ENCODE results near the gene LRRC27. TPM values are rescaled to one million over a fixed set of nuclear protein-coding genes. Genes with fewer than 3 reads are reported as not detected.

LRRC27 gene
- total and polyA plus RNA-seq, 8 donors = 2.5 to 11.1 (median 4.3) TPM

GRCh38 chr10:132392184-132392800 is 60.3 kb downstream of the LRRC27 start:
- Histone ChIP-seq H3K4me3 (no peak overlapping the region), H3K36me3 (no peaks in the 10 kb centered on the region), H3K9me3 (no peaks in the 10 kb centered on the region), H3K27me3 (no peaks in the 10 kb centered on the region), H3K27ac (no peak overlapping the region), H3K4me1 (peaks cover 10 to 16% (median 10%) of the 10 kb centered on the region in 3 donors)
- DNase-seq (peak in 1 of 6 donors; percentile 6), ATAC-seq (no peak), FAIRE-seq (no peak)
- intact Hi-C loops (cut with DNase I) = loop anchor here in 2 of 3 donors (5.0 kb wide), 2 partner anchors 60 to 185 kb away; no protein-coding TSS in a partner anchor
- no peak for TF ChIP-seq CTCF (IDR thresholded peaks at IDR 0.05)
- 99 to 100% methylated on average over 2 of the region's 2 CpGs for WGBS, 2 donors

GRCh38 chr10:132392811-132393694 is 61.1 kb downstream of the LRRC27 start:
- ATAC-seq (no peak), DNase-seq (peak in 3 of 6 donors; percentile 21 to 61 (median 30)), FAIRE-seq (no peak)
- 78 to 83% methylated on average over 12 of the region's 12 CpGs for WGBS, 2 donors
- Histone ChIP-seq H3K4me1 (peaks cover 10 to 16% (median 10%) of the 10 kb centered on the region in 3 donors), H3K4me3 (no peak overlapping the region), H3K27me3 (no peaks in the 10 kb centered on the region), H3K9me3 (no peaks in the 10 kb centered on the region), H3K36me3 (no peaks in the 10 kb centered on the region), H3K27ac (no peak overlapping the region)
- no peak for TF ChIP-seq CTCF (IDR thresholded peaks at IDR 0.05)
- intact Hi-C loops (cut with DNase I) = loop anchor here in 2 of 3 donors (5.0 kb wide), 2 partner anchors 59 to 184 kb away; no protein-coding TSS in a partner anchor

- Histone ChIP-seq H3K4me3 (no peak overlapping the region), H3K36me3 (no peaks in the 10 kb centered on the region), H3K4me1 (peaks cover 10 to 22% (median 15%) of the 10 kb centered on the region in 3 donors), H3K27ac (no peak overlapping the region), H3K27me3 (no peaks in the 10 kb centered on the region), H3K9me3 (no peaks in the 10 kb centered on the region)
- WGBS, 2 donors = 78% methylated on average over 8 to 9 of the region's 9 CpGs
- no peak for TF ChIP-seq CTCF (IDR thresholded peaks at IDR 0.05)
- DNase-seq = peak in 4 of 6 donors; percentile 27 to 76 (median 56)
- intact Hi-C loops (cut with DNase I) = loop anchor here in 2 of 3 donors (5.0 kb wide), 2 partner anchors 59 to 184 kb away; no protein-coding TSS in a partner anchor
- ATAC-seq = no peak
- no peak for FAIRE-seq
Measured at GRCh38 chr10:132393695-132394181, 61.7 kb downstream of the LRRC27 start.

GRCh38 chr10:132394201-132394811 is 62.3 kb downstream of the LRRC27 start:
- Histone ChIP-seq H3K27ac (no peak overlapping the region), H3K4me1 (peaks cover 6 to 16% (median 15%) of the 10 kb centered on the region in 3 donors), H3K4me3 (no peak overlapping the region), H3K36me3 (no peaks in the 10 kb centered on the region), H3K9me3 (no peaks in the 10 kb centered on the region), H3K27me3 (no peaks in the 10 kb centered on the region)
- intact Hi-C loops (cut with DNase I) = loop anchor here in 2 of 3 donors (5.0 kb wide), 2 partner anchors 58 to 183 kb away; no protein-coding TSS in a partner anchor
- ATAC-seq (no peak), FAIRE-seq (no peak), DNase-seq (peak in 2 of 6 donors; percentile 55 to 63)
- TF ChIP-seq CTCF (IDR thresholded peaks at IDR 0.05) = no peak
- 84 to 89% methylated on average over 13 of the region's 13 CpGs for WGBS, 2 donors

Data from pancreas (tissue), 10 donors.